ENCODE results near the gene MTMR12.

MTMR12 gene

GRCh38 chr5:32229586-32229985 lies 83.2 kb downstream of the MTMR12 start:
- Histone ChIP-seq H3K9ac (ENCODE audit: low read length) (no peak overlapping the region), H3K27me3 (ENCODE audit: low read depth, low read length) (no peaks in the 10 kb centered on the region), H2AFZ (ENCODE audit: low read depth, low read length) (no peak overlapping the region), H3K4me3 (ENCODE audit: low read length) (no peak overlapping the region), H3K4me1 (ENCODE audit: low read length) (peaks cover 10% of the 10 kb centered on the region), H3K27ac (ENCODE audit: low read length) (no peak overlapping the region), H4K20me1 (ENCODE audit: insufficient read depth, low read length) (no peaks in the 10 kb centered on the region), H3K9me3 (ENCODE audit: insufficient read depth, low read length) (no peaks in the 10 kb centered on the region), H3K79me2 (ENCODE audit: low read length) (no peaks in the 10 kb centered on the region), H3K36me3 (replicated peaks; ENCODE audit: low read depth, low read length) (peaks cover 7% of the 10 kb centered on the region), H3K4me2 (ENCODE audit: low read length) (no peak overlapping the region)
- no peak for TF ChIP-seq CTCF (IDR thresholded peaks at IDR 0.05; ENCODE audit: low read depth, low read length)
- TF ChIP-seq EZH2phosphoT487 (IDR thresholded peaks at IDR 0.05; ENCODE audit: low read depth): no peak

GRCh38 chr5:32228816-32229215 lies 83.9 kb downstream of the MTMR12 start:
- no peak for TF ChIP-seq EZH2phosphoT487 (IDR thresholded peaks at IDR 0.05; ENCODE audit: low read depth)
- no peak for TF ChIP-seq CTCF (IDR thresholded peaks at IDR 0.05; ENCODE audit: low read depth, low read length)
- no peak overlapping the region for H3K27ac ChIP-seq (ENCODE audit: low read length)

GRCh38 chr5:32225445-32225844 lies 87.3 kb downstream of the MTMR12 start:
- no peak overlapping the region for H3K4me2 ChIP-seq (ENCODE audit: low read length)
- no peak overlapping the region for H3K9ac ChIP-seq (ENCODE audit: low read length)
- H3K36me3 ChIP-seq (replicated peaks; ENCODE audit: low read depth, low read length): peaks cover 2% of the 10 kb centered on the region
- no peak overlapping the region for H3K4me3 ChIP-seq (ENCODE audit: low read length)
- no peaks in the 10 kb centered on the region for H3K79me2 ChIP-seq (ENCODE audit: low read length)
- peaks cover 3% of the 10 kb centered on the region for H3K4me1 ChIP-seq (ENCODE audit: low read length)
- TF ChIP-seq EZH2phosphoT487 (IDR thresholded peaks at IDR 0.05; ENCODE audit: low read depth): no peak
- no peak for TF ChIP-seq CTCF (IDR thresholded peaks at IDR 0.05; ENCODE audit: low read depth, low read length)
- no peaks in the 10 kb centered on the region for H3K27me3 ChIP-seq (ENCODE audit: low read depth, low read length)
- H2AFZ ChIP-seq (ENCODE audit: low read depth, low read length): no peak overlapping the region
- H3K27ac ChIP-seq (ENCODE audit: low read length): no peak overlapping the region
- no peaks in the 10 kb centered on the region for H3K9me3 ChIP-seq (ENCODE audit: insufficient read depth, low read length)
- H4K20me1 ChIP-seq (ENCODE audit: insufficient read depth, low read length): no peaks in the 10 kb centered on the region

More at GRCh38 chr5:32228816-32229215, 83.9 kb downstream of the MTMR12 start:
- peaks cover 7% of the 10 kb centered on the region for H3K36me3 ChIP-seq (replicated peaks; ENCODE audit: low read depth, low read length)
- H3K79me2 ChIP-seq (ENCODE audit: low read length): no peaks in the 10 kb centered on the region
- H3K4me3 ChIP-seq (ENCODE audit: low read length): no peak overlapping the region
- no peak overlapping the region for H2AFZ ChIP-seq (ENCODE audit: low read depth, low read length)
- no peaks in the 10 kb centered on the region for H4K20me1 ChIP-seq (ENCODE audit: insufficient read depth, low read length)
- H3K4me1 ChIP-seq (ENCODE audit: low read length): peaks cover 10% of the 10 kb centered on the region
- no peak overlapping the region for H3K4me2 ChIP-seq (ENCODE audit: low read length)
- no peak overlapping the region for H3K9ac ChIP-seq (ENCODE audit: low read length)
- H3K9me3 ChIP-seq (ENCODE audit: insufficient read depth, low read length): no peaks in the 10 kb centered on the region
- H3K27me3 ChIP-seq (ENCODE audit: low read depth, low read length): no peaks in the 10 kb centered on the region

- Histone ChIP-seq H3K79me2 (ENCODE audit: low read length) (no peaks in the 10 kb centered on the region), H2AFZ (ENCODE audit: low read depth, low read length) (no peak overlapping the region), H3K4me2 (ENCODE audit: low read length) (no peak overlapping the region), H3K9ac (ENCODE audit: low read length) (no peak overlapping the region), H3K4me3 (ENCODE audit: low read length) (no peak overlapping the region), H3K4me1 (ENCODE audit: low read length) (no peaks in the 10 kb centered on the region), H3K27ac (ENCODE audit: low read length) (no peak overlapping the region), H3K27me3 (ENCODE audit: low read depth, low read length) (no peaks in the 10 kb centered on the region), H3K9me3 (ENCODE audit: insufficient read depth, low read length) (no peaks in the 10 kb centered on the region), H4K20me1 (ENCODE audit: insufficient read depth, low read length) (no peaks in the 10 kb centered on the region), H3K36me3 (replicated peaks; ENCODE audit: low read depth, low read length) (no peaks in the 10 kb centered on the region)
- TF ChIP-seq EZH2phosphoT487 (IDR thresholded peaks at IDR 0.05; ENCODE audit: low read depth): no peak
- no peak for TF ChIP-seq CTCF (IDR thresholded peaks at IDR 0.05; ENCODE audit: low read depth, low read length)
These were observed 88.6 kb downstream of the MTMR12 start for GRCh38 chr5:32223972-32224609.

All from OCI-LY3 (cell line).